Tibial artery (tissue), 4 donors: ENCODE measurements around the gene PI4K2A.
"Not testable (repeated sequence)": the region's sequence is repeated elsewhere in the genome, so short reads cannot be mapped to it uniquely, and the experiment has no call there.

Experiments used
- DNase-seq, 2 donors: peaks; one replicate each; pipeline ENCODE4 v3.0.0-alpha.2; 2019
- H3K27ac ChIP-seq, 2 donors: fragments of 200-600 bp; sonication (generic) in 1 of 2; 1 replicate in 1 of 2; 2 replicates in 1 of 2; pipeline ENCODE4 v1.5.1; 2018 to 2019; ENCODE audit warnings: mild to moderate bottlenecking in 1 of 2
- H3K27me3 ChIP-seq, 2 donors: fragments of 200-600 bp; sonication (generic) in 1 of 2; one replicate each; pipeline versions ENCODE4 v1.5.1 to v1.6.0; 2016 to 2019
- H3K36me3 ChIP-seq, 3 donors: fragments of 200-600 bp; sonication (generic) in 2 of 3; one replicate each; pipeline ENCODE4 v1.5.1; 2016 to 2019; ENCODE audit warnings: mild to moderate bottlenecking in 2 of 3
- H3K4me1 ChIP-seq, 4 donors: fragments of 200-600 bp; sonication (generic) in 2 of 4; 1 replicate in 3 of 4; 2 replicates in 1 of 4; pipeline ENCODE4 v1.5.1; 2016 to 2019
- H3K4me3 ChIP-seq, 2 donors: fragments of 200-600 bp; sonication (generic) in 1 of 2; 1 replicate in 1 of 2; 2 replicates in 1 of 2; pipeline ENCODE4 v1.5.1; 2018 to 2019; ENCODE audit warnings: mild to moderate bottlenecking in 2 of 2
- H3K9me3 ChIP-seq, 3 donors: fragments of 200-600 bp; sonication (generic) in 1 of 3; one replicate each; pipeline ENCODE4 v1.5.1; 2016 to 2019
- intact Hi-C: fragments of 100-400 bp; cut with DNase I; formaldehyde crosslinking; loops from one replicate; pipeline ENCODE4 v1.15.0; 2023; ENCODE audit warnings: low total_unique reads
- TF ChIP-seq, protein P1 (sequence below), 2 experiments: fragments of 200-600 bp in 1 of 2; fragments of 450-650 bp in 1 of 2; IDR thresholded peaks; one replicate each; pipeline ENCODE4 v1.5.1; 2017 to 2019; ENCODE audit warnings: antibody characterized with exemption in 2 of 2, mild to moderate bottlenecking in 1 of 2, moderate library complexity in 1 of 2

Gene PI4K2A

DNA sequence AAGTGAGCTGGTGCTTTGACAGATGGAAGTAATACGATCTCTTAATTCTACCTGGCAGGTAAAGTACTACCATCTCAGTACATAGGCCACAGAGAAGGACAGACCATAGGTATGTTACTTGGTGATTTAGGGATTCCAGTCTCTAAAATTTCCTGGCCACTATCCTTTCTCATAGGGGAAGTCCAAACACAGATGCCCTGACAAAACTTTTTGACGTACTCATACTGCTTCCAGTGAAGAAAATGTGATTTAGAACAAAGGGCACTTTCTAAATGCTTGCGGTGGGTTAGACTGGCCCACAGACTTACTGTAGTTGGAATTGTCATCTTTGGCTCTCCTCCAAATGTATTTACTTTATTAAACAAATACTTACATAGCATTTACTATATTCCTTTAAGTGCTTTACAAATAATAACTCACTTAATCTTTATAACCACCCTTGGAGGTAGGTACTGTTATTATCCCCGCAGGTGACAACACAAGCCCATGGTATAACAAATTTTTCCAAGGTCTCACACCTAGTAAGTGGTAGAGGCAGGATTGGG lies 3.0 kb downstream of the PI4K2A start:
- intact Hi-C loops: no loop called here
- H3K4me1 ChIP-seq: peaks cover 0 to 27% (median 18%) of the 10 kb centered on the region in 4 donors
- H3K9me3 ChIP-seq: no peaks in the 10 kb centered on the region
- TF ChIP-seq, protein P1, sequence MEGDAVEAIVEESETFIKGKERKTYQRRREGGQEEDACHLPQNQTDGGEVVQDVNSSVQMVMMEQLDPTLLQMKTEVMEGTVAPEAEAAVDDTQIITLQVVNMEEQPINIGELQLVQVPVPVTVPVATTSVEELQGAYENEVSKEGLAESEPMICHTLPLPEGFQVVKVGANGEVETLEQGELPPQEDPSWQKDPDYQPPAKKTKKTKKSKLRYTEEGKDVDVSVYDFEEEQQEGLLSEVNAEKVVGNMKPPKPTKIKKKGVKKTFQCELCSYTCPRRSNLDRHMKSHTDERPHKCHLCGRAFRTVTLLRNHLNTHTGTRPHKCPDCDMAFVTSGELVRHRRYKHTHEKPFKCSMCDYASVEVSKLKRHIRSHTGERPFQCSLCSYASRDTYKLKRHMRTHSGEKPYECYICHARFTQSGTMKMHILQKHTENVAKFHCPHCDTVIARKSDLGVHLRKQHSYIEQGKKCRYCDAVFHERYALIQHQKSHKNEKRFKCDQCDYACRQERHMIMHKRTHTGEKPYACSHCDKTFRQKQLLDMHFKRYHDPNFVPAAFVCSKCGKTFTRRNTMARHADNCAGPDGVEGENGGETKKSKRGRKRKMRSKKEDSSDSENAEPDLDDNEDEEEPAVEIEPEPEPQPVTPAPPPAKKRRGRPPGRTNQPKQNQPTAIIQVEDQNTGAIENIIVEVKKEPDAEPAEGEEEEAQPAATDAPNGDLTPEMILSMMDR (IDR thresholded peaks at IDR 0.05): no peak
- H3K27me3 ChIP-seq: no peaks in the 10 kb centered on the region
- H3K4me3 ChIP-seq: no peak overlapping the region
- no peak for DNase-seq
- H3K27ac ChIP-seq: no peak overlapping the region
- peaks cover 0 to 20% (median 17%) of the 10 kb centered on the region in 3 donors for H3K36me3 ChIP-seq

DNA sequence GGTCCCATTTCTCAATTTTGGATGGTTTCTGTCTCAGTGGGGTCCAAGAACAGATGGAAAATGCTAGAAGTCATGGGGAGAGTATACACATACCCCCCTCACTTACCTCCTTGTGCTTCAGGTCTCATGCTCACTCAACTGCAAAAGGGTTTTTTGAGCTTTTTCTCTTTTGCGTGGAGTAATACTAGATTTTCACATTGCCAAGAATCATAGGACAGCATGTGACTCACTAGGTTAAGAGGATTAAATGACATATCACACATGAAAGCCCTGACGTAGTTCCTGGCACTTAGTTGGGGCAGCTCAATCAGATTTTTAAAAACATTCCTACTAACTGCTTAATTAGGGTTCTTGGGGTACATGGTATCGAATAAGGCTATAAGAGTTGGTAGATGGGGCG lies 4.5 kb downstream of the PI4K2A start:
- intact Hi-C loops: no loop called here
- Histone ChIP-seq H3K27ac (no peak overlapping the region), H3K27me3 (no peaks in the 10 kb centered on the region), H3K4me1 (peaks cover 0 to 41% (median 18%) of the 10 kb centered on the region in 4 donors), H3K9me3 (no peaks in the 10 kb centered on the region), H3K36me3 (peaks cover 0 to 20% (median 17%) of the 10 kb centered on the region in 3 donors), H3K4me3 (no peak overlapping the region)
- TF ChIP-seq, protein P1 (IDR thresholded peaks at IDR 0.05): no peak
- DNase-seq: no peak

DNA sequence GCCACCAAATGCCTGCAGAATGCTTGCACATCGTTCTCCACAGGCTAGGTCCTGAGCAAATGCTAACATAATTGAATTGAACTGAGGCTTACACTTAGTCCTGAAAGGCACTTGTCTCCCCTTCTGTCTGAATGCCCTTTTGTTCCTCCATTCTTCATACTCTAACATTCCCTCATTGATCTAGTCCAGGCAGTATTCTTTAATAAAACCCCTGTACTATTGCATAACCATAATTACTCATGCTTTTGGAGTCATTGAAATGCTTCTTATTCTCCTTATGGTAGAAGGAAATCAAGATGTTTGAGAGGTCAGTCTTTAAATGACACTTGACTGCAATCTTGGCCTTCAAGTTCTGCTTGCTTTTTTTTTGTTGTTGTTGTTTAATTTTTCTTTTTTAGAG lies 7.1 kb downstream of the PI4K2A start:
- H3K9me3 ChIP-seq: no peaks in the 10 kb centered on the region
- no peaks in the 10 kb centered on the region for H3K27me3 ChIP-seq
- peaks cover 0 to 30% (median 7%) of the 10 kb centered on the region in 4 donors for H3K4me1 ChIP-seq
- TF ChIP-seq, protein P1 (IDR thresholded peaks at IDR 0.05): no peak
- peaks cover 19 to 39% (median 37%) of the 10 kb centered on the region in 3 donors for H3K36me3 ChIP-seq
- intact Hi-C loops: no loop called here
- no peak overlapping the region for H3K27ac ChIP-seq
- no peak overlapping the region for H3K4me3 ChIP-seq
- no peak for DNase-seq

DNA sequence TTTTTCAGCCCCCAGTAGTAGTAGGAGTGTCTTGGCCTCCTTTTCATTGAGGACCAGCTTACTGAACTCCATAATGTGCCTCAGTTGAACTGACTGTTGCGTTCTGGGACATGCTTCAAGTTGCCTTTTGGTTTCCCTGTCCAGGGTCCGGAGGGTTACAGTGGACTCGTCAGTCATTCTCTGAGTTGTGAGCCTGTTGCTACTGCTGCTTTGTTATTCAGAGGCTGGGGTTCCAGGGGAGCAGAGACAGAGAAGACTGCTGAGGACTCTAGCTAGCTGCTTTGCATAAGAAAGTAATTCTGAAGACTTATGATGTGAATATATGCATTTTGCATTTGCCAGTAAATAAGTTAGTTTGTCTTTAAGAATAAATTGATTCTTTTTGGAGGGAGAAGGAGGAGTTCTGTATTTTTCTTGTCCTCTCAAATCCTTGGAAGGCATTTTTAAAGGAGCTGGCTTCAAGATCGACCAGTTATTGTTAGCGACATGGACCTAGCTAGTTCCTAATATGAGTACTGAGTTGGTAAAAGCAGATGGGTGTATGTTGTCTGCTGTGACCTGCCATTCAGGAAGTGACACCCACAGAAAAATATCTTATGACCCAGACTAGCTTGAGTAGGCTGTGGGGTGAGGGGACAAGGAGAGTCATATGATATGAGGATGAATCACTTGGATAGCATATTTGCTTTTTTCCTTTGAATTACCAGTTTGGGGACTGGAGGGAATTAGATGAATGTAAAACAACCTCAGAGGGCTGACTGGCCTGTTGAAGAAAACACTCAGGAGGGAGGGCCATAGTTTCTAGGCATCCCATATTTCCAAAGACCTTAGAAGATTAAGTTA lies 8.3 kb downstream of the PI4K2A start:
- H3K27ac ChIP-seq: peak overlapping the region; percentile 43 to 55
- H3K9me3 ChIP-seq: no peaks in the 10 kb centered on the region
- no peak overlapping the region for H3K4me3 ChIP-seq
- TF ChIP-seq, protein P1 (IDR thresholded peaks at IDR 0.05): no peak
- DNase-seq: peak in 1 of 2 donors; percentile 58
- H3K4me1 ChIP-seq: peaks cover 0 to 24% (median 2%) of the 10 kb centered on the region in 4 donors
- H3K36me3 ChIP-seq: peaks cover 23 to 52% (median 42%) of the 10 kb centered on the region in 3 donors
- intact Hi-C loops: no loop called here
- no peaks in the 10 kb centered on the region for H3K27me3 ChIP-seq

DNA sequence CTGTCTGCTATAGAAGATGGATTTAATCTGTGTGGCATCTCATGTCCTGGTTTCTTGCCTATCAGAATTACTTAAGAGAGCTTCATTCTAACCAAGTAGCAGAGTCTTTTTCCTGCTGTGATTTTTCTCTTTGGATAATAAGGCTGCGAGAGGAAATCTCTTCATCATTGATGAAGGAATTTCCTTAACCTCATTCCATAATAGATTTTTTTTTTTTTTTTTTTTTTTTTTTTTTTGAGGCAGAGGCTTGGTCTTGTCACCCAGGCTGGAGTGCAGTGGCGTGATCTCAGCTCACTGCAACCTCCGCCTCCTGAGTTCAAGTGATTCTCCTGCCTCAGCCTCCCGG lies 8.9 kb downstream of the PI4K2A start:
- intact Hi-C loops, H3K4me3 ChIP-seq, DNase-seq, H3K9me3 ChIP-seq, H3K27me3 ChIP-seq: not testable (repeated sequence)
- Histone ChIP-seq H3K27ac (peak overlapping the region in 1 of 2 donors; percentile 55), H3K36me3 (peaks cover 23 to 54% (median 46%) of the 10 kb centered on the region in 3 donors), H3K4me1 (peaks cover 0 to 24% (median 2%) of the 10 kb centered on the region in 4 donors)

DNA sequence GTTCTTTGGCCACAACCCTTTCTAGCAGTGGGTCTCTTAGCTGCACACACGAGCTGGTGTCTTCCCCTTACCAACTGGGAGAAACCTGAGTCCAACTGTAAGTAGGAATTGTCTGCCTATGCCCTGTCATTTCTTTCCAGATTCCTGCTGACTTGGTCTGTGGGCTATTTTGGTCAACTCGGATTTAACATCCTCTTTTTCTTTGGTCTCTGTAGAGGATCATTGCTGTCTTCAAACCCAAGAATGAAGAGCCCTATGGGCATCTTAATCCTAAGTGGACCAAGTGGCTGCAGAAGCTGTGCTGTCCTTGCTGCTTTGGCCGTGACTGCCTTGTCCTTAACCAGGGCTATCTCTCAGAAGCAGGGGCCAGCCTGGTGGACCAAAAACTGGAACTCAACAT lies 10.3 kb downstream of the PI4K2A start:
- peaks cover 23 to 52% (median 40%) of the 10 kb centered on the region in 3 donors for H3K36me3 ChIP-seq
- intact Hi-C loops: no loop called here
- TF ChIP-seq, protein P1 (IDR thresholded peaks at IDR 0.05): no peak
- no peaks in the 10 kb centered on the region for H3K9me3 ChIP-seq
- DNase-seq: no peak
- H3K4me1 ChIP-seq: peaks cover 0 to 24% (median 2%) of the 10 kb centered on the region in 4 donors
- H3K27me3 ChIP-seq: no peaks in the 10 kb centered on the region
- no peak overlapping the region for H3K27ac ChIP-seq
- H3K4me3 ChIP-seq: no peak overlapping the region
